Stimulated activated CD4-positive, alpha-beta T cell treated with anti-CD3 and anti-CD28 coated beads, Interleukin-4, amount 100 ng/mL, for 24 hours (primary cell): ENCODE data around the gene MT1A.

Source experiments
- DNase-seq: peaks from one replicate; pipeline ENCODE4 v3.0.0-alpha.2; 2020

MT1A gene

GRCh38 chr16:56632156-56632847 lies 6.2 kb upstream of the MT1A start, which contains the start of gene MT1M:
Gene MT1M (plus strand): TSS chr16:56632659. CDS start chr16:56632732, 73 bp downstream.
- DNase-seq = no peak

- DNase-seq = no peak
Measured at GRCh38 chr16:56632848-56633365, 5.6 kb upstream of the MT1A start.

GRCh38 chr16:56633535-56633934 lies 4.9 kb upstream of the MT1A start:
- no peak for DNase-seq

- no peak for DNase-seq
Measured at GRCh38 chr16:56634715-56635440, 3.6 kb upstream of the MT1A start.

- no peak for DNase-seq
Measured at GRCh38 chr16:56635441-56635967, 3.0 kb upstream of the MT1A start.

- no peak for DNase-seq
Measured at GRCh38 chr16:56636616-56637413, 1.7 kb upstream of the MT1A start.

GRCh38 chr16:56639045-56639444 lies 579 bp downstream of the MT1A start:
- no peak for DNase-seq

- DNase-seq = no peak
Measured at GRCh38 chr16:56640076-56640475, 1.6 kb downstream of the MT1A start.

- DNase-seq = no peak
Measured at GRCh38 chr16:56641166-56641565, 2.7 kb downstream of the MT1A start.

GRCh38 chr16:56643080-56643778 lies 4.8 kb downstream of the MT1A start:
- DNase-seq = peak; percentile 78

GRCh38 chr16:56643833-56644232 lies 5.4 kb downstream of the MT1A start:
- no peak for DNase-seq

GRCh38 chr16:56645311-56645710 lies 6.8 kb downstream of the MT1A start:
- no peak for DNase-seq

- no peak for DNase-seq
Measured at GRCh38 chr16:56645838-56646237, 7.4 kb downstream of the MT1A start.

- no peak for DNase-seq
Measured at GRCh38 chr16:56647641-56648431, 9.4 kb downstream of the MT1A start.

GRCh38 chr16:56649271-56649670 lies 10.8 kb downstream of the MT1A start:
- no peak for DNase-seq

GRCh38 chr16:56649820-56650219 lies 11.4 kb downstream of the MT1A start:
- no peak for DNase-seq

GRCh38 chr16:56651586-56651985 lies 13.1 kb downstream of the MT1A start, which contains the start of gene MT1B:
Gene MT1B (plus strand): TSS chr16:56651886. CDS start chr16:56651954, 68 bp downstream.
- no peak for DNase-seq

GRCh38 chr16:56652600-56652999 lies 14.1 kb downstream of the MT1A start:
- DNase-seq = no peak

- DNase-seq = no peak
Measured at GRCh38 chr16:56653218-56653617, 14.8 kb downstream of the MT1A start.

- DNase-seq = peak; percentile 65
Measured at GRCh38 chr16:56657555-56658326, 19.3 kb downstream of the MT1A start, which contains the start of gene MT1F. Gene MT1F (plus strand): TSS chr16:56657959. CDS start chr16:56658059, 100 bp downstream.
